ENCODE results near the gene ZNF345.

DNA sequence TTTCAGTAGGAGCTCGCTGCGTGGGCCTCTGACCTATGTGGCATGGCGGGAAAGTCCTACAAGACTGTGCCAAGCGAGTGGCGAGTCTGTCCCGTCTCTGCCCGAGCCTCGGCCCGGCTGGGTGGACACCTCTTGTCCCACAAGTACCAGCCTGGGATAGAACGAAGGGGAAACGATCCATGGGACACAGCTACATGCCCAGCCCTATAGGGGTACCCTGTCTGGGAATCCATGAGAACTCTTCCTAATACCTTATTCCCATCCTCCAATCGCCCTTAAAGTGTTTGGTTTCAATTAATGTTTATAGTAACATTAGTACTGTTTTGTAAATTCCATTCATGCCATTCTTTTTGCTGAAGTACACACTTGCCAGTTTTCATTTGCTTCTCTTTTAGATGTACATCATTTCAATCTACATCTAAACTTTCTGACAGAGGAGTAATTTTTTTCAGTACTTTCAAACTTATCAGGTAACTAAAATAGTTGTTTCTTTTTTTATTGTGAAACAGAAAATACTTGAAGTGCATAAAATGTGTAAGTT lies 11.8 kb upstream of the ZNF345 start:
- TF ChIP-seq, protein P1, sequence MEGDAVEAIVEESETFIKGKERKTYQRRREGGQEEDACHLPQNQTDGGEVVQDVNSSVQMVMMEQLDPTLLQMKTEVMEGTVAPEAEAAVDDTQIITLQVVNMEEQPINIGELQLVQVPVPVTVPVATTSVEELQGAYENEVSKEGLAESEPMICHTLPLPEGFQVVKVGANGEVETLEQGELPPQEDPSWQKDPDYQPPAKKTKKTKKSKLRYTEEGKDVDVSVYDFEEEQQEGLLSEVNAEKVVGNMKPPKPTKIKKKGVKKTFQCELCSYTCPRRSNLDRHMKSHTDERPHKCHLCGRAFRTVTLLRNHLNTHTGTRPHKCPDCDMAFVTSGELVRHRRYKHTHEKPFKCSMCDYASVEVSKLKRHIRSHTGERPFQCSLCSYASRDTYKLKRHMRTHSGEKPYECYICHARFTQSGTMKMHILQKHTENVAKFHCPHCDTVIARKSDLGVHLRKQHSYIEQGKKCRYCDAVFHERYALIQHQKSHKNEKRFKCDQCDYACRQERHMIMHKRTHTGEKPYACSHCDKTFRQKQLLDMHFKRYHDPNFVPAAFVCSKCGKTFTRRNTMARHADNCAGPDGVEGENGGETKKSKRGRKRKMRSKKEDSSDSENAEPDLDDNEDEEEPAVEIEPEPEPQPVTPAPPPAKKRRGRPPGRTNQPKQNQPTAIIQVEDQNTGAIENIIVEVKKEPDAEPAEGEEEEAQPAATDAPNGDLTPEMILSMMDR (IDR thresholded peaks at IDR 0.05; ENCODE audit: low read length) = no peak
- no peak for TF ChIP-seq EZH2 (IDR thresholded peaks at IDR 0.05; ENCODE audit: borderline replicate concordance, low read length)
